Breast epithelium (tissue), 4 donors: Measurements from ENCODE around the gene CACNA2D2. TPM values are rescaled to one million over a fixed set of nuclear protein-coding genes. Genes with fewer than 3 reads are reported as not detected.

Experiments used
- DNase-seq, 2 donors: peaks; one replicate each; pipeline ENCODE4 v3.0.0-alpha.2; 2019; ENCODE audit warnings: low spot score in 2 of 2
- H3K27ac ChIP-seq, 2 donors: fragments of 200-600 bp; sonication (generic) in 1 of 2; one replicate each; pipeline ENCODE4 v1.5.1; 2016 to 2019; ENCODE audit warnings: mild to moderate bottlenecking in 1 of 2
- H3K27me3 ChIP-seq, 2 donors: fragments of 200-600 bp; sonication (generic) in 1 of 2; one replicate each; pipeline versions ENCODE4 v1.5.1 to v1.6.0; 2017 to 2019; ENCODE audit warnings: control low read depth in 1 of 2, mild to moderate bottlenecking in 1 of 2
- H3K36me3 ChIP-seq: fragments of 200-600 bp; one replicate; pipeline ENCODE4 v1.5.1; 2019
- H3K4me1 ChIP-seq, 2 donors: fragments of 200-600 bp; sonication (generic); one replicate each; pipeline ENCODE4 v1.5.1; 2016 to 2019; ENCODE audit warnings: control low read depth in 1 of 2
- H3K4me3 ChIP-seq, 3 donors: fragments of 200-600 bp; sonication (generic); 1 replicate in 2 of 3; 2 replicates in 1 of 3; pipeline ENCODE4 v1.5.1; 2016 to 2019; ENCODE audit warnings: mild to moderate bottlenecking in 3 of 3, moderate library complexity in 2 of 3
- H3K9me3 ChIP-seq, 2 donors: fragments of 200-600 bp; sonication (generic) in 1 of 2; one replicate each; pipeline ENCODE4 v1.5.1; 2016 to 2019; ENCODE audit warnings: control low read depth in 1 of 2
- CTCF ChIP-seq, 3 donors: fragments of 450-650 bp; IDR thresholded peaks; one replicate each; pipeline ENCODE4 v1.5.1; 2016 to 2017; ENCODE audit warnings: antibody characterized with exemption in 3 of 3, mild to moderate bottlenecking in 3 of 3, moderate library complexity in 3 of 3
- POLR2A ChIP-seq: fragments of 450-650 bp; IDR thresholded peaks from one replicate; pipeline ENCODE4 v1.6.1; 2016; ENCODE audit warnings: antibody characterized with exemption, mild to moderate bottlenecking, moderate library complexity
- POLR2AphosphoS5 ChIP-seq, 3 donors: sonication (generic); formaldehyde crosslinking; IDR thresholded peaks; one replicate each; pipeline ENCODE4 v1.6.1; 2017; ENCODE audit warnings: antibody characterized with exemption in 3 of 3
- intact Hi-C: fragments of 100-400 bp; cut with DNase I; formaldehyde crosslinking; loops from one replicate; pipeline ENCODE4 v1.15.1; 2023; ENCODE audit warnings: low total_unique reads
- total RNA-seq, 3 donors: library from RNA; depleted of rRNA; stranded (reverse); fragments of >200 nt; gene quantifications; one replicate each; pipeline ENCODE4 v1.1.0, GENCODE V29; 2016

Gene CACNA2D2
- total RNA-seq, 3 donors from 2014 or later: 0.80 to 2.0 (median 1.5) TPM

- Histone ChIP-seq H3K36me3 (no peaks in the 10 kb centered on the region), H3K27ac (no peak overlapping the region), H3K27me3 (no peaks in the 10 kb centered on the region), H3K4me1 (no peaks in the 10 kb centered on the region), H3K9me3 (no peaks in the 10 kb centered on the region), H3K4me3 (no peak overlapping the region)
- intact Hi-C loops: no loop called here
- TF ChIP-seq POLR2A: no peak
- no peak for TF ChIP-seq CTCF (IDR thresholded peaks at IDR 0.05)
- TF ChIP-seq POLR2AphosphoS5 (IDR thresholded peaks at IDR 0.05): no peak
- peak in 1 of 2 donors; percentile 65 for DNase-seq
These were observed 36.2 kb upstream of the CACNA2D2 start for GRCh38 chr3:50539356-50540286.

DNA sequence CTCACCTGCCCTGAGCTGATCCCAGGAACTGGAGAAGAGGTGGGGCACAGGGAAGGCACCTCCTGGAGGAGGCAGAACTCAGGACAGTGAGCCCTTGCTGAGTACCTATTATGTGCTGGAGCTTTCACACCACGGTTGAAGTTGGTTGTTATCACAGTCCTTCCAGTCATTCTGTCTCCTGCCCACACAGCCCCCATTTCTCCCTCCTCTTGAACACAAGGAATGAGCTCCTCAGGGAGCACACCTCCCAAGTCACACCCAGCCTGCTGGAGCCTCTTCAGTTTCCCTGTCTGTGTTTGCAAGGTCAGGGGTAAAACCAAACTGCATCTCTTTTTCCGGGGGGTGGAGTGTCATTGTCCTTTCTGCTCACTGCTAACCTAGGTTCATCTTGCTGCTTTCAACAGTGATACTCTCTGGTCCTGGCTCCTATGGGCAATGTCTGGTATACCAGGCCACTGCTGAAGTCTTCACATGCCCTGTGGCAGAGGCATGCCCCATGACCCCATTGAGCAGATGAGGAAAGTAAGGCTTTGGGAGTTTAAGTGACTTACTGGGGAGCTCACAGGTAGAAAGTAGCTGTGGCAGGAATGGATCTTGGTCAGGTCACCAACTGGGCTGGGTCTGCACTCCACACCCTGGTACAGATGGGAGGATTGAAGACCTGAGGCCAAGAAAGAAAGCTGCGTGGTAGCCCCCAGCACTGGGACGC lies 34.1 kb upstream of the CACNA2D2 start:
- Histone ChIP-seq H3K36me3 (no peaks in the 10 kb centered on the region), H3K27ac (no peak overlapping the region), H3K4me3 (no peak overlapping the region), H3K27me3 (no peaks in the 10 kb centered on the region), H3K9me3 (no peaks in the 10 kb centered on the region), H3K4me1 (no peaks in the 10 kb centered on the region)
- no peak for DNase-seq
- TF ChIP-seq POLR2AphosphoS5 (IDR thresholded peaks at IDR 0.05) (no peak), CTCF (IDR thresholded peaks at IDR 0.05) (no peak), POLR2A (no peak)
- intact Hi-C loops: no loop called here

- Histone ChIP-seq H3K9me3 (no peaks in the 10 kb centered on the region), H3K27me3 (no peaks in the 10 kb centered on the region), H3K4me3 (no peak overlapping the region), H3K27ac (no peak overlapping the region), H3K4me1 (no peaks in the 10 kb centered on the region), H3K36me3 (no peaks in the 10 kb centered on the region)
- DNase-seq: no peak
- intact Hi-C loops: no loop called here
- TF ChIP-seq CTCF (IDR thresholded peaks at IDR 0.05) (no peak), POLR2AphosphoS5 (IDR thresholded peaks at IDR 0.05) (no peak), POLR2A (no peak)
These were observed 33.2 kb upstream of the CACNA2D2 start for GRCh38 chr3:50536471-50537180.

DNA sequence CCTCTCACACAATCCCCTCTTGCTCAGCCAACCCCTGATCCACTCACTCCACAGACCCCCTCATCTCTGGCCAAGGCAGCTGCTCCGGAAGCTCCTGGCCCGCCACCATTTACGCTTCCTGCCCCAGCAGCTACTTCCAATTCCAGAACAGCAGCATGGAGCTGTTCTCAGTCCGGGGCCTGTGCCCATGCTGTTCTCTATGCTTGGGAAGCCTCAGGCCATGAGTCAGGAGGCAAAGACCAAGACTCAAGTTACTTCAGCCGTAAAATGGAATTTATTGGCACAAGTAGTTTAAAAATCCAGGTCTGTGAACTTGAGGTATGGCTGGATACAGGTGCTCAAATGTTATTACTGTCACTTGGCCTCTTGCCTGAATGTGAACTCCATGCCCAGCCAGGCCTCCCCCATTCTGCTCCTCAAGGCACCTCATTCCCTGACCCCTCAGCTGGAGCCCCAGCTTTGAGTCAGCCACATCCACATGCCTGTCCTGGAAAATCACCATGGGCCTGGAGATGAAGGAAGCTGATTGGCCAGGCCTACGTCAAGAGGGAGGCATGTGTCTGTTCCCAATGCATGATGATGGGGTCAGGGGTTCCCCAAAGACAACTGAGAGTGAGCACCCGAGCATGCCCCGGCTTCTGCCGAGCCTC lies 31.4 kb upstream of the CACNA2D2 start:
- Histone ChIP-seq H3K27ac (no peak overlapping the region), H3K4me3 (no peak overlapping the region), H3K36me3 (no peaks in the 10 kb centered on the region), H3K4me1 (no peaks in the 10 kb centered on the region), H3K9me3 (no peaks in the 10 kb centered on the region), H3K27me3 (no peaks in the 10 kb centered on the region)
- DNase-seq: no peak
- intact Hi-C loops: no loop called here
- TF ChIP-seq POLR2A: no peak
- TF ChIP-seq POLR2AphosphoS5 (IDR thresholded peaks at IDR 0.05): no peak
- TF ChIP-seq CTCF (IDR thresholded peaks at IDR 0.05): no peak
